ENCODE data around the gene PCNX1.
A peak's percentile ranks its signal among the peaks of the same experiment; 100 is the strongest.

The PCNX1 gene

GRCh38 chr14:71115821-71116567, 208.7 kb downstream of the PCNX1 start:
- H3K27ac ChIP-seq (ENCODE audit: low read depth, low read length), result peak overlapping the region; percentile 70
- H3K4me2 ChIP-seq (ENCODE audit: low read length), result peak overlapping the region; percentile 78
- peaks cover 31% of the 10 kb centered on the region for H3K4me1 ChIP-seq (ENCODE audit: control insufficient read depth, low read length)
- no peaks in the 10 kb centered on the region for H3K79me2 ChIP-seq (ENCODE audit: control insufficient read depth, low read length)
- H3K9me3 ChIP-seq (ENCODE audit: control insufficient read depth, insufficient read depth, low read length), result no peaks in the 10 kb centered on the region
- H3K4me3 ChIP-seq (ENCODE audit: low read length), result peak overlapping the region; percentile 62
- no peak for TF ChIP-seq CTCF (IDR thresholded peaks at IDR 0.05; ENCODE audit: low read depth, low read length, poor library complexity, severe bottlenecking)
- TF ChIP-seq EZH2phosphoT487 (IDR thresholded peaks at IDR 0.05; ENCODE audit: borderline replicate concordance, low read length), result no peak
- no peaks in the 10 kb centered on the region for H4K20me1 ChIP-seq (ENCODE audit: control insufficient read depth, insufficient read depth, low read depth, low read length)
- H3K27me3 ChIP-seq (ENCODE audit: control insufficient read depth, low read length), result no peaks in the 10 kb centered on the region
- H3K9me2 ChIP-seq (replicated peaks; ENCODE audit: control insufficient read depth, low read length), result no peaks in the 10 kb centered on the region
- peaks cover 8% of the 10 kb centered on the region; the same call in 1 of the 2 replicates for H3K36me3 ChIP-seq (ENCODE audit: control insufficient read depth, low read length)
- H3F3A ChIP-seq (ENCODE audit: control insufficient read depth, insufficient read depth), result 0 out of 2 replicates have a peak, but pooled peaks cover 3% of the 10 kb centered on the region

- TF ChIP-seq EZH2phosphoT487 (IDR thresholded peaks at IDR 0.05; ENCODE audit: borderline replicate concordance, low read length), result no peak
- no peak for TF ChIP-seq CTCF (IDR thresholded peaks at IDR 0.05; ENCODE audit: low read depth, low read length, poor library complexity, severe bottlenecking)
- peaks cover 31% of the 10 kb centered on the region for H3K4me1 ChIP-seq (ENCODE audit: control insufficient read depth, low read length)
- peak overlapping the region; percentile 62 for H3K4me3 ChIP-seq (ENCODE audit: low read length)
- peak overlapping the region; percentile 78 for H3K4me2 ChIP-seq (ENCODE audit: low read length)
- no peaks in the 10 kb centered on the region for H4K20me1 ChIP-seq (ENCODE audit: control insufficient read depth, insufficient read depth, low read depth, low read length)
- no peaks in the 10 kb centered on the region for H3K27me3 ChIP-seq (ENCODE audit: control insufficient read depth, low read length)
- H3K9me2 ChIP-seq (replicated peaks; ENCODE audit: control insufficient read depth, low read length), result no peaks in the 10 kb centered on the region
- H3K79me2 ChIP-seq (ENCODE audit: control insufficient read depth, low read length), result no peaks in the 10 kb centered on the region
- 0 out of 2 replicates have a peak, but pooled peaks cover 3% of the 10 kb centered on the region for H3F3A ChIP-seq (ENCODE audit: control insufficient read depth, insufficient read depth)
- H3K9me3 ChIP-seq (ENCODE audit: control insufficient read depth, insufficient read depth, low read length), result no peaks in the 10 kb centered on the region
- H3K36me3 ChIP-seq (ENCODE audit: control insufficient read depth, low read length), result 0 out of 2 replicates have a peak, but pooled peaks cover 3% of the 10 kb centered on the region
- H3K27ac ChIP-seq (ENCODE audit: low read depth, low read length), result peak overlapping the region; percentile 70
These were observed 209.4 kb downstream of the PCNX1 start for GRCh38 chr14:71116568-71117122.

- H4K20me1 ChIP-seq (ENCODE audit: control insufficient read depth, insufficient read depth, low read depth, low read length), result no peaks in the 10 kb centered on the region
- no peaks in the 10 kb centered on the region for H3K9me3 ChIP-seq (ENCODE audit: control insufficient read depth, insufficient read depth, low read length)
- H3K9me2 ChIP-seq (replicated peaks; ENCODE audit: control insufficient read depth, low read length), result no peaks in the 10 kb centered on the region
- peak overlapping the region; percentile 70; the same call in 1 of the 2 replicates for H3K27ac ChIP-seq (ENCODE audit: low read depth, low read length)
- peaks cover 32% of the 10 kb centered on the region for H3K4me1 ChIP-seq (ENCODE audit: control insufficient read depth, low read length)
- 0 out of 2 replicates have a peak, but pooled peaks cover 3% of the 10 kb centered on the region for H3F3A ChIP-seq (ENCODE audit: control insufficient read depth, insufficient read depth)
- H3K4me2 ChIP-seq (ENCODE audit: low read length), result no peak overlapping the region
- H3K79me2 ChIP-seq (ENCODE audit: control insufficient read depth, low read length), result no peaks in the 10 kb centered on the region
- 0 out of 2 replicates have a peak, but pooled peaks cover 3% of the 10 kb centered on the region for H3K36me3 ChIP-seq (ENCODE audit: control insufficient read depth, low read length)
- no peak overlapping the region for H3K4me3 ChIP-seq (ENCODE audit: low read length)
- TF ChIP-seq CTCF (IDR thresholded peaks at IDR 0.05; ENCODE audit: low read depth, low read length, poor library complexity, severe bottlenecking), result no peak
- no peak for TF ChIP-seq EZH2phosphoT487 (IDR thresholded peaks at IDR 0.05; ENCODE audit: borderline replicate concordance, low read length)
- H3K27me3 ChIP-seq (ENCODE audit: control insufficient read depth, low read length), result no peaks in the 10 kb centered on the region
These were observed 210.8 kb downstream of the PCNX1 start for GRCh38 chr14:71117839-71118743.

All from DOHH2 (cell line).